ENCODE data around the gene CAMK1D.

- TF ChIP-seq REST (IDR thresholded peaks at IDR 0.05; ENCODE audit: unreplicated experiment) (no peak), CTCF (conservative IDR thresholded peaks at IDR 0.05; ENCODE audit: low read depth in 2 of 2) (no peak)
These were observed 431.6 kb downstream of the CAMK1D start for GRCh38 chr10:12780634-12781601.
